Measurements from ENCODE around the gene SPG7.

The SPG7 gene

DNA sequence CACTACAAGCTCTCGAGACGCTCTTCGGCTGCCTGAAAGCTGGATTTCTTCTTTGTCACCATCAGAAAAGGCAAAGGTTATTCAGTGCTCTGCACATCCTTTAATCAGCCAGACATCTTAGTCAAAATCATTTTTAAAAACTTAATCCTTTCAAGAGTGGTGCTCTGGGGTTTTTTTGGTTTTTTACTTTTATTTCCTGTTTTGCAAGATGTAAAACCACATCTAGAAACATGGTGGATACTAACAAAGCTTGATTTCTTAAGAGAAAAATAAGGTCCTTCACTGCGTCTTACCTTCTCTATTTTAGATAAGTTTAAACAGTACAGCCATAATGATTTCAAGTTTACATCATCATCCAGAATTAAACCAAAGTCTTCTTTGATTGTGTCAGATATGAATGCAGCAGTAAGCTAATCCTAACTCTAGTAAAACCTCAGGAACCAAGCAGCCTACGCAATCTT, 24.1 kb upstream of the SPG7 start:
- TF ChIP-seq, protein P1, sequence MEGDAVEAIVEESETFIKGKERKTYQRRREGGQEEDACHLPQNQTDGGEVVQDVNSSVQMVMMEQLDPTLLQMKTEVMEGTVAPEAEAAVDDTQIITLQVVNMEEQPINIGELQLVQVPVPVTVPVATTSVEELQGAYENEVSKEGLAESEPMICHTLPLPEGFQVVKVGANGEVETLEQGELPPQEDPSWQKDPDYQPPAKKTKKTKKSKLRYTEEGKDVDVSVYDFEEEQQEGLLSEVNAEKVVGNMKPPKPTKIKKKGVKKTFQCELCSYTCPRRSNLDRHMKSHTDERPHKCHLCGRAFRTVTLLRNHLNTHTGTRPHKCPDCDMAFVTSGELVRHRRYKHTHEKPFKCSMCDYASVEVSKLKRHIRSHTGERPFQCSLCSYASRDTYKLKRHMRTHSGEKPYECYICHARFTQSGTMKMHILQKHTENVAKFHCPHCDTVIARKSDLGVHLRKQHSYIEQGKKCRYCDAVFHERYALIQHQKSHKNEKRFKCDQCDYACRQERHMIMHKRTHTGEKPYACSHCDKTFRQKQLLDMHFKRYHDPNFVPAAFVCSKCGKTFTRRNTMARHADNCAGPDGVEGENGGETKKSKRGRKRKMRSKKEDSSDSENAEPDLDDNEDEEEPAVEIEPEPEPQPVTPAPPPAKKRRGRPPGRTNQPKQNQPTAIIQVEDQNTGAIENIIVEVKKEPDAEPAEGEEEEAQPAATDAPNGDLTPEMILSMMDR (conservative IDR thresholded peaks at IDR 0.05; ENCODE audit: low read depth, low read length) = no peak
- peaks cover 100% of the 10 kb centered on the region for H3K79me2 ChIP-seq (ENCODE audit: insufficient read depth, low read depth)
- H2AFZ ChIP-seq (ENCODE audit: low read depth) = no peak overlapping the region
- peak overlapping the region; percentile 67; the same call in 1 of the 2 replicates for H3K27ac ChIP-seq
- no peak overlapping the region for H3K9ac ChIP-seq
- peak overlapping the region; percentile 82 for H3K4me2 ChIP-seq
- no peaks in the 10 kb centered on the region; the same call in 1 of the 2 replicates for H3K36me3 ChIP-seq (ENCODE audit: insufficient read depth)
- peaks cover 92% of the 10 kb centered on the region for H4K20me1 ChIP-seq (ENCODE audit: insufficient read depth)
- peaks cover 81% of the 10 kb centered on the region for H3K4me1 ChIP-seq (ENCODE audit: low read depth, poor library complexity, severe bottlenecking)
- no peak overlapping the region for H3K4me3 ChIP-seq (IDR thresholded peaks at IDR 0.05; ENCODE audit: insufficient read depth, low read depth, low read length)
- no peaks in the 10 kb centered on the region for H3K27me3 ChIP-seq (ENCODE audit: insufficient read depth, low read depth)

DNA sequence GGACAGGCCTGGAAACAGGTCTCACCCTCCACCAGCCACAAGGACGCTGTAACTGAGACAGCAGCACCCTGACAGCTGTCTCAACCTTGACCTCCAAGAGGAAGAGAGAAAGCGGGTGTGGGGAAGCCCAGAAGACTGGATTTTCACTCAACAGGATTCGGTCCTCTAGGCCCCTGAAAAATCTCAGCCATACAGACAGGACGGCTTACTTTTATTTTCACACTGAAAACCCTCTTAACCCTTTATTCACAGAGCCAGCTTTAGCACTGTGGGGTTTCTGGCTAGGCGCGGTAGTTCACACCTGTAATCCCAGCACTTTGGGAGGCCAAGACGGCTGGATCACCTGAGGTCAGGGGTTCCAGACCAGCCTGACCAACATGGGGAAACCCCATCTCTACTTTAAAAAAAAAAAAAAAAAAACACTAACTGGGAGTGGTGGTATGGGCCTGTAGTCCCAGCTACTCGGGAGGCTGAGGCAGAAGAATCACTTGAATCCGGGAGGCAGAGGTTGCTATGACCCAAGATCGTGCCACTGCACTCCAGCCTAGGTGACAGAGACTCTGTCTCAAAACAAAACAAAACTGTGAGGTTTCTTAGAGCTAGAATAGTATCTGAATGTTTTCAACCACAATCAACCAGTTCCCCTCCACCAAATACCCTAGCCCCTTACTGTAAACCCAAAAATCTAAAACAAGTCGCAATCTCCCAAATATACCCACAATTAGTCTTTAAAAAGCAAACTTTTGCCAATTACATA, 23.1 kb upstream of the SPG7 start:
- peaks cover 77% of the 10 kb centered on the region for H3K4me1 ChIP-seq (ENCODE audit: low read depth, poor library complexity, severe bottlenecking)
- peaks cover 90% of the 10 kb centered on the region for H3K79me2 ChIP-seq (ENCODE audit: insufficient read depth, low read depth)
- H4K20me1 ChIP-seq (ENCODE audit: insufficient read depth) = peaks cover 85% of the 10 kb centered on the region
- no peaks in the 10 kb centered on the region; the same call in 1 of the 2 replicates for H3K36me3 ChIP-seq (ENCODE audit: insufficient read depth)
- H2AFZ ChIP-seq (ENCODE audit: low read depth) = no peak overlapping the region
- H3K27ac ChIP-seq = peak overlapping the region; percentile 67
- H3K27me3 ChIP-seq (ENCODE audit: insufficient read depth, low read depth) = no peaks in the 10 kb centered on the region
- H3K4me2 ChIP-seq = peak overlapping the region; percentile 82
- no peak overlapping the region for H3K4me3 ChIP-seq (IDR thresholded peaks at IDR 0.05; ENCODE audit: insufficient read depth, low read depth, low read length)
- no peak overlapping the region for H3K9ac ChIP-seq
- TF ChIP-seq, protein P1 (conservative IDR thresholded peaks at IDR 0.05; ENCODE audit: low read depth, low read length) = no peak

DNA sequence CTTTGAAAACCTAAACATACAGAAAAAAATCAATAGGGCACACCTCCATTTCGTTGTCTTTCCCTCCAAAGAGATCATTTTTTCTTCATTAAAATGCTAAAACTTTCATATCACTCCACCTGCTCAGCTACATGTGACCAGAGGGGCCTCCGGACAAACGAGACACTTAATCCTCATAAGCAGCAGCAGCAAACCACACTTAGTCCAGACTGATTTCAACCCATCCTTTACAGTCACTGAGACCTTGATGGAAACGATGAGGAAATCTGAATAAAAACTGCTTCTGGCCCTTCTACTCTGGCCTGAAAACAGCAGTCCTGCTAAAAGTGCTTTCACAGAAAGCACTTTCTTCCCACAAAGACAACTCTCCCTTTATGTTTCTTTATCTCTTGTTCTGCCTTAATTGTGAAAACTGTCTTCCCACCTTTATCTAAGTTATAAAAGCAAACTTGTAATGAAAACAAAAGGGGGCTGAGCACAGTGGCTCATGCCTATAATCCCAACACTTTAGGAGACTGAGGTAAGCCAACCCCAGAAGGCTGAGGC, 22.4 kb upstream of the SPG7 start:
- peak overlapping the region; percentile 82 for H3K4me2 ChIP-seq
- H3K9ac ChIP-seq = no peak overlapping the region
- H3K27ac ChIP-seq = peak overlapping the region; percentile 67
- peaks cover 77% of the 10 kb centered on the region for H3K4me1 ChIP-seq (ENCODE audit: low read depth, poor library complexity, severe bottlenecking)
- no peaks in the 10 kb centered on the region; the same call in 1 of the 2 replicates for H3K36me3 ChIP-seq (ENCODE audit: insufficient read depth)
- peaks cover 80% of the 10 kb centered on the region for H4K20me1 ChIP-seq (ENCODE audit: insufficient read depth)
- H3K79me2 ChIP-seq (ENCODE audit: insufficient read depth, low read depth) = peaks cover 83% of the 10 kb centered on the region
- TF ChIP-seq, protein P1 (conservative IDR thresholded peaks at IDR 0.05; ENCODE audit: low read depth, low read length) = no peak
- H3K4me3 ChIP-seq (IDR thresholded peaks at IDR 0.05; ENCODE audit: insufficient read depth, low read depth, low read length) = no peak overlapping the region
- H3K27me3 ChIP-seq (ENCODE audit: insufficient read depth, low read depth) = no peaks in the 10 kb centered on the region
- H2AFZ ChIP-seq (ENCODE audit: low read depth) = no peak overlapping the region

DNA sequence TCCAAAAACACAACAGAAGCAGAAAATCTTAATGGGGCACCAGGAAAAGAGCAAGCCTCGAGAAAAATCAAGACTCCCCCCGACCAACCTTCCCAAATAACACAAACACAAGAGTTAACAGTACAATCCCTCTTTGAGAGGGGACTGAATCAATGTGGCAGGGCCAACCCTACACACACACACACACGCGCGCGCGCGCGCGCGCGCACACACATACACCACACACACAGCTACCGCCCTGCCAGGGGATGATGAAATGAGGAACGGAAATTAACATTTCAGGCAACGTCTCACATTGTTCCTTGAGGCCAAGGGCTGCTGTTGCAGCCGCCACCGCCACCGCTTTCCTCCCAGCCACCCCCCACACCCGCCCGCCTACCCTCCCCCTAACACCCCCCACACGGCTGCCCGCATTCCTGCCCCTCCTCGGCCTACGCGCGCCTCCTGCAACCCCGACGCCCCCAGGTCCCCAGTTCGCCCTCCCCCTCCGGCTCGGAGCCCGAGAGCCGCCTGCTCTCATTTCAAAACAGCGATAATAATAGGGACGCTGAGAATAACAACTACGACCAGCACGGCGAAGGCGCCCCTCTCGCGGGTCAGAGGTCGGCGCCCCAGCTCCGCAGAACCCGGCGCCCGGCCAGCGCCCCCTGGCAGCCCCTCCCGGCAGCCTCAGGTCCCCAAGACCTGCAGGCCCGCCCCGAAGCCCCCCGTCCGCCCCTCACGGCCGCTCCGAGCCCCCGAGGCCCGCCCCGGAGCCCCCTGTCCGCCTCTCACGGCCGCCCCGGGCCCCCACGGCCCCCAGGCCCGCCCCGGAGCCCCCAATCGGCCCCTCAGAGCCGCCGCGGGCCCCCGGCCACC, 18.9 kb upstream of the SPG7 start:
- Histone ChIP-seq H4K20me1 (ENCODE audit: insufficient read depth) (peaks cover 46% of the 10 kb centered on the region), H3K4me3 (IDR thresholded peaks at IDR 0.05; ENCODE audit: insufficient read depth, low read depth, low read length) (no peak overlapping the region), H2AFZ (ENCODE audit: low read depth) (no peak overlapping the region), H3K9ac (peak overlapping the region; percentile 68), H3K27ac (peak overlapping the region; percentile 75), H3K4me2 (peak overlapping the region; percentile 95), H3K27me3 (ENCODE audit: insufficient read depth, low read depth) (no peaks in the 10 kb centered on the region), H3K79me2 (ENCODE audit: insufficient read depth, low read depth) (peaks cover 66% of the 10 kb centered on the region), H3K36me3 (ENCODE audit: insufficient read depth) (no peaks in the 10 kb centered on the region), H3K4me1 (ENCODE audit: low read depth, poor library complexity, severe bottlenecking) (peaks cover 59% of the 10 kb centered on the region)
- TF ChIP-seq, protein P1 (conservative IDR thresholded peaks at IDR 0.05; ENCODE audit: low read depth, low read length) = no peak
